Lower lobe of right lung (tissue), 2 donors: Measurements from ENCODE around the gene TAS2R50. TPM values are rescaled to one million over a fixed set of nuclear protein-coding genes. Genes with fewer than 3 reads are reported as not detected.
"Not testable (repeated sequence)": the region's sequence is repeated elsewhere in the genome, so short reads cannot be mapped to it uniquely, and the experiment has no call there.

Experiments used
- ATAC-seq, 2 donors: fragments of 200-7000 bp; cut with Tn5 transposase; one replicate each; pipeline ENCODE4 v1.9.1; 2020 to 2022; ENCODE audit warnings: mild to moderate bottlenecking in 2 of 2, moderate library complexity in 2 of 2
- DNase-seq: peaks from one replicate; pipeline ENCODE4 v3.0.0-alpha.2; 2020
- H3K27ac ChIP-seq: fragments of 200-600 bp; one replicate; pipeline ENCODE4 v1.8.0; 2022
- H3K27me3 ChIP-seq: fragments of 200-600 bp; one replicate; pipeline ENCODE4 v1.8.0; 2022; ENCODE audit warnings: low read depth
- H3K36me3 ChIP-seq: fragments of 200-600 bp; one replicate; pipeline ENCODE4 v1.8.0; 2022; ENCODE audit warnings: mild to moderate bottlenecking
- H3K4me1 ChIP-seq: fragments of 200-600 bp; one replicate; pipeline ENCODE4 v1.8.0; 2022
- H3K4me3 ChIP-seq: fragments of 200-600 bp; one replicate; pipeline ENCODE4 v1.8.0; 2022; ENCODE audit warnings: mild to moderate bottlenecking
- H3K9me3 ChIP-seq: fragments of 200-600 bp; one replicate; pipeline ENCODE4 v1.8.0; 2022
- intact Hi-C: fragments of 100-400 bp; cut with DNase I; formaldehyde crosslinking; loops from one replicate; pipeline ENCODE4 v1.11.0; 2022
- long read RNA-seq: library from polyadenylated mRNA; unstranded; transcript quantifications from one replicate; pipeline ENCODE4 v2.0.0, GENCODE V29; 2021
- total RNA-seq: library from RNA; stranded (reverse); fragmentation: NEBNext Ultra II Directional; extraction: Animal tissue kit (Norgen Biotek cat#: 25700); gene quantifications from one replicate; pipeline ENCODE4 v1.2.1, GENCODE V29; 2021
- TF ChIP-seq, protein P1 (sequence below): fragments of 200-600 bp; IDR thresholded peaks from one replicate; pipeline ENCODE4 v1.8.0; 2022; ENCODE audit warnings: antibody characterized with exemption, mild to moderate bottlenecking
- donor health status: DM: no; HTN: yes; CAD: no; lungs with severe emphysema.

Gene TAS2R50, protein sequence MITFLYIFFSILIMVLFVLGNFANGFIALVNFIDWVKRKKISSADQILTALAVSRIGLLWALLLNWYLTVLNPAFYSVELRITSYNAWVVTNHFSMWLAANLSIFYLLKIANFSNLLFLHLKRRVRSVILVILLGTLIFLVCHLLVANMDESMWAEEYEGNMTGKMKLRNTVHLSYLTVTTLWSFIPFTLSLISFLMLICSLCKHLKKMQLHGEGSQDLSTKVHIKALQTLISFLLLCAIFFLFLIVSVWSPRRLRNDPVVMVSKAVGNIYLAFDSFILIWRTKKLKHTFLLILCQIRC
- 0.50 TPM for total RNA-seq
- long read RNA-seq, result 0 reads

DNA sequence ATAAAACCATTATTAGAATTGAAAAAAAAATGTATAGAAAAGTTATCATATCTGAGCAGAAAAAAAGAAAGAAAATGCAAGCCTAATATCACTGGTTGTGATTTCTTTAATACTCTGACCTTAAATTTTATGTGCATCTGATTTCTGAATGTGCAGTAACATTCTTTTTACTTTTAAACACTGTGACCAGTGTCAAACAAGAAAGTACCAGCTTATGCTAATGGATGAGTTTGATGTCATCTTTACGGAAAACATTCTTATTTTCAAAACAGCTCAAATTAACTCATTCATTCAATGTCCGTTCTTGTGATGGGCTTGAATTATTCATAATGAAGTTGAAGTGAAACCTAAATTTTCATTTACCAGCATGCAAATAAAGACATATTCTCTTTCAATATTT, at the start of gene TAS2R50:
Gene TAS2R50 (minus strand): TSS at position 101 of the 400 bp plus-strand sequence. CDS start 52 bp downstream, at position 49.
- Histone ChIP-seq H3K27me3 (no peaks in the 10 kb centered on the region), H3K9me3 (no peaks in the 10 kb centered on the region), H3K36me3 (no peaks in the 10 kb centered on the region), H3K4me3 (no peak within 1 kb of the TSS), H3K27ac (no peak within 1 kb of the TSS), H3K4me1 (no peaks in the 10 kb centered on the region)
- intact Hi-C loops, result no loop called here
- TF ChIP-seq, protein P1, sequence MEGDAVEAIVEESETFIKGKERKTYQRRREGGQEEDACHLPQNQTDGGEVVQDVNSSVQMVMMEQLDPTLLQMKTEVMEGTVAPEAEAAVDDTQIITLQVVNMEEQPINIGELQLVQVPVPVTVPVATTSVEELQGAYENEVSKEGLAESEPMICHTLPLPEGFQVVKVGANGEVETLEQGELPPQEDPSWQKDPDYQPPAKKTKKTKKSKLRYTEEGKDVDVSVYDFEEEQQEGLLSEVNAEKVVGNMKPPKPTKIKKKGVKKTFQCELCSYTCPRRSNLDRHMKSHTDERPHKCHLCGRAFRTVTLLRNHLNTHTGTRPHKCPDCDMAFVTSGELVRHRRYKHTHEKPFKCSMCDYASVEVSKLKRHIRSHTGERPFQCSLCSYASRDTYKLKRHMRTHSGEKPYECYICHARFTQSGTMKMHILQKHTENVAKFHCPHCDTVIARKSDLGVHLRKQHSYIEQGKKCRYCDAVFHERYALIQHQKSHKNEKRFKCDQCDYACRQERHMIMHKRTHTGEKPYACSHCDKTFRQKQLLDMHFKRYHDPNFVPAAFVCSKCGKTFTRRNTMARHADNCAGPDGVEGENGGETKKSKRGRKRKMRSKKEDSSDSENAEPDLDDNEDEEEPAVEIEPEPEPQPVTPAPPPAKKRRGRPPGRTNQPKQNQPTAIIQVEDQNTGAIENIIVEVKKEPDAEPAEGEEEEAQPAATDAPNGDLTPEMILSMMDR, result no peak
- DNase-seq (no peak), ATAC-seq (no peak)

DNA sequence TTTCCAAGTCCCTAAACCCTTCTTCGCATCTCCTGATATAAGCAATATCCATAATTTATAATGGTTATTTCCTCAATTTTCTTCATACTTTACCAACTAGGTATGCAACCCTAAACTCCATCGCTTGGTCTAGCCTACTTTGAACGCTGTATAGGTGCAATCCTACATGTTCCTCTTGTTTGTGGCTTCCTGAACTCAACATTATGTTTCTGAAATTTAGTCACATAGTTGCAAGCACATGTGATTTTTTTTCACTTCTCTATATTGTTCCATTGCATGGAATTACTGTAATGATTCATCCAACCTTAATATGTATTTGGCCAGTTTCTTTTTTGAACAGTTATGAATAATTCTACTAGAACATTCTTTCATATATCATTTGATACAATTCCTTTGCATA, 47.2 kb upstream of the TAS2R50 start:
- intact Hi-C loops, result not testable (repeated sequence)

DNA sequence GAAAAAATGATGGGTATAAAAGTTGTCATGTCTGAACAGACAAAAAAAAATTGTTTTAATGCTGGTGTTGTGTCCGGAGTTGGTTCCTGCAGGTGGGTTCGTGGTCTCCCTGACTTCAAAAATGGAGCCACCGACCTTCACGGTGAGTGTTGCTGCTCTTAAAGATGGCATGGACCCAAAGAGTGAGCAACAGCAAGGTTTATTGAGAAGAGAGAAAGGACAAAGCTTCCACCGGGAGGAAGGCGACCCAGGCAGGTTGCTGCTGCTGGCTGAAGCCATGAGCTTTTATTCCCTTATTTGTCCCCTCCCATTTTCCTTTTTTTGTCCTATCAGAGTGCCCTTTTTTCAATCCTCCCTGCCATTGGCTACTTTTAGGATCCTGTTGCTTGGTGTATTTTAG, 44.6 kb upstream of the TAS2R50 start, which contains the start of gene TAS2R31:
Gene TAS2R31 (minus strand): TSS at position 101 of the 400 bp plus-strand sequence. CDS start 72 bp downstream, at position 29.
- H3K27ac ChIP-seq, result no peak within 1 kb of the TSS
- no peak for ATAC-seq
- DNase-seq, result no peak
- H3K4me3 ChIP-seq, result no peak within 1 kb of the TSS
- no peaks in the 10 kb centered on the region for H3K27me3 ChIP-seq
- no peaks in the 10 kb centered on the region for H3K4me1 ChIP-seq
- TF ChIP-seq, protein P1, result no peak
- no peaks in the 10 kb centered on the region for H3K36me3 ChIP-seq
- H3K9me3 ChIP-seq, result no peaks in the 10 kb centered on the region
- intact Hi-C loops, result no loop called here

More for the DNA sequence above, 47.2 kb upstream of the TAS2R50 start:
- not testable (repeated sequence) for ATAC-seq, H3K27ac ChIP-seq, H3K4me3 ChIP-seq, H3K4me1 ChIP-seq, H3K27me3 ChIP-seq, H3K36me3 ChIP-seq, H3K9me3 ChIP-seq, DNase-seq

DNA sequence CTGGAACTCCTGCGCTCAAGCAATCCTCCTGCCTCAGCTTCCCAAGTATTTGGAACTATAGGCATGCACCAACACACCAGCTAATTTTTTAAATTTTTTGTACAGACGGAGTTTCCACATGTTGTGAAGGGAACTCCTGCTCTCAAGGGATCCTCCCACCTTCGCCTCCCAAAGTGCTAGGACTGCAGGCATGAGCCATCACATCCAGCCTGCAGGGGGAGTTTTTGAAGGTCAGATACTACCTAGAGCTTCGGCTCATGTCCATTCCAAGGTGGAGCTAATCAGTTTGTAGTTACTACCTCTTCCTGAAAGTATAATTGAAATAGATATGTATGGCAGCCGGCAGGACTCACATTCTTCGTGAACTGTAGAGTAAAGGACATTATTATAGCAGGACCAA, 39.4 kb upstream of the TAS2R50 start:
- no peak for ATAC-seq
- Histone ChIP-seq H3K4me3 (no peak overlapping the region), H3K9me3 (no peaks in the 10 kb centered on the region), H3K36me3 (no peaks in the 10 kb centered on the region), H3K27me3 (no peaks in the 10 kb centered on the region), H3K4me1 (no peaks in the 10 kb centered on the region), H3K27ac (no peak overlapping the region)
- TF ChIP-seq, protein P1, result no peak
- no peak for DNase-seq
- intact Hi-C loops, result no loop called here

DNA sequence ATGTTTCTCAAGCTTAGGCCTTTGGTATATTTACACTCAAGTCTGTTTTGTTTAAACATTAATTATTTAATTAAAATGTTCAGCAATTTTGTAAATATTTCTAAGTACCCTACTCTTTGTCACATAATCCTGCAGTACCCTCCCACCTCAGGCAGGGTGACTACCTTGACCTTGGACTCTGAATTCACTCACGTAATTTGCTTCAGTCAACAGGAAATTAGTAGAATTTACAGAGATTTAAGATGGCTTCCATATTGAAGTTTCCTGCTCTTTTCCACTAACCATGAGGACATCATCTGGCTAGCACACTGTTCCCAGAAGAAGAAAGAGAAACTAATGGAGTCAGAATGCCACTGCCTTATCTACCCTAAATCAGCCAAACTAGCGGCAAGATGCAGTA, 36.7 kb upstream of the TAS2R50 start:
- H3K27ac ChIP-seq, result no peak overlapping the region
- TF ChIP-seq, protein P1, result no peak
- no peak for ATAC-seq
- DNase-seq, result no peak
- H3K27me3 ChIP-seq, result no peaks in the 10 kb centered on the region
- H3K9me3 ChIP-seq, result no peaks in the 10 kb centered on the region
- H3K4me3 ChIP-seq, result no peak overlapping the region
- no peaks in the 10 kb centered on the region for H3K36me3 ChIP-seq
- intact Hi-C loops, result no loop called here
- no peaks in the 10 kb centered on the region for H3K4me1 ChIP-seq

DNA sequence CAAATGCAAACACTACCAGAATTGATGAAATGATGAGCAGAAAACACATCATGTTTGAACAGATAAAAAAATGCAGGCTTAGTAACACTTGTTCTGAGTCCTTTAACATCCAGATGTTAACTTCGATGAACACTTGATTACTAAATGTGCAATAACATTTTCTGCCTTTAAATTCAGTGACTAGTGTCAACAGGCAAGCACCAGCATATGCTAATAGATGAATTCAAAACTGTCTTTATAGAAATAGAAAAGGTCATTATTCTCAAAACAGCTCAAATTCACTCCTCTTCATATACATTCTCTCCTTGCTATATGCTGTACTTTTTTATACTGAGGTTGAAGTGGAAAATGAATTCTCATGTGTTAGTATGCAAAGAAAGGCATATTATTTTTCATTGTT, 35.8 kb upstream of the TAS2R50 start, which contains the start of gene TAS2R19:
Gene TAS2R19 (minus strand): TSS at position 101 of the 400 bp plus-strand sequence. CDS start 49 bp downstream, at position 52.
- Histone ChIP-seq H3K4me1 (no peaks in the 10 kb centered on the region), H3K27ac (no peak within 1 kb of the TSS), H3K4me3 (no peak within 1 kb of the TSS), H3K9me3 (no peaks in the 10 kb centered on the region), H3K27me3 (no peaks in the 10 kb centered on the region), H3K36me3 (no peaks in the 10 kb centered on the region)
- no peak for ATAC-seq
- TF ChIP-seq, protein P1, result no peak
- intact Hi-C loops, result no loop called here
- no peak for DNase-seq
